Measurements from ENCODE around the gene TRIM69.
"Not testable (repeated sequence)": the region's sequence is repeated elsewhere in the genome, so short reads cannot be mapped to it uniquely, and the experiment has no call there.

TRIM69 gene

DNA sequence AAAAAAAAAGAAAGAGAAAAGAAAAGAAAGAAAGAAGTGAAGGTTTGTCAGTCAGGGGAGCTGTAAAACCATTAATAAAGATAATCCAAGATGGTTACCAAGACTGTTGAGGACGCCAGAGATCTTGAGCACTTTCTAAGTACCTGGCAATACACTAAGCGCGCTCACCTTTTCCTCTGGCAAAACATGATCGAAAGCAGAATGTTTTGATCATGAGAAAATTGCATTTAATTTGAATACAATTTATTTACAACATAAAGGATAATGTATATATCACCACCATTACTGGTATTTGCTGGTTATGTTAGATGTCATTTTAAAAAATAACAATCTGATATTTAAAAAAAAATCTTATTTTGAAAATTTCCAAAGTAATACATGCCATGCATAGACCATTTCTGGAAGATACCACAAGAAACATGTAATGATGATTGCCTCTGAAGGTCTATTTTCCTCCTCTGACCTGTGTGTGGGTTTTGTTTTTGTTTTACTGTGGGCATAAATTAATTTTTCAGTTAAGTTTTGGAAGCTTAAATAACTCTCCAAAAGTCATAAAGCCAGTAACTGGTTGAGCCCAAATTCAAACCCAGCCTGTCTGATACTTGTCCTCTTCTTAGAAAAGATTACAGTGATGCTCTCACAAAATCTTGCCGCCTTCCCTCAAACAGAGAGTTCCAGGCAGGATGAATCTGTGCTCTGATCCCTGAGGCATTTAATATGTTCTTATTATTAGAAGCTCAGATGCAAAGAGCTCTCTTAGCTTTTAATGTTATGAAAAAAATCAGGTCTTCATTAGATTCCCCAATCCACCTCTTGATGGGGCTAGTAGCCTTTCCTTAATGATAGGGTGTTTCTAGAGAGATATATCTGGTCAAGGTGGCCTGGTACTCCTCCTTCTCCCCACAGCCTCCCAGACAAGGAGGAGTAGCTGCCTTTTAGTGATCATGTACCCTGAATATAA, 23.0 kb upstream of the TRIM69 start:
- intact Hi-C loops (cut with DNase I) = loop anchor here (5.0 kb wide), 1 partner anchor 51 kb away; the partner anchor contains the start of gene SPG11

DNA sequence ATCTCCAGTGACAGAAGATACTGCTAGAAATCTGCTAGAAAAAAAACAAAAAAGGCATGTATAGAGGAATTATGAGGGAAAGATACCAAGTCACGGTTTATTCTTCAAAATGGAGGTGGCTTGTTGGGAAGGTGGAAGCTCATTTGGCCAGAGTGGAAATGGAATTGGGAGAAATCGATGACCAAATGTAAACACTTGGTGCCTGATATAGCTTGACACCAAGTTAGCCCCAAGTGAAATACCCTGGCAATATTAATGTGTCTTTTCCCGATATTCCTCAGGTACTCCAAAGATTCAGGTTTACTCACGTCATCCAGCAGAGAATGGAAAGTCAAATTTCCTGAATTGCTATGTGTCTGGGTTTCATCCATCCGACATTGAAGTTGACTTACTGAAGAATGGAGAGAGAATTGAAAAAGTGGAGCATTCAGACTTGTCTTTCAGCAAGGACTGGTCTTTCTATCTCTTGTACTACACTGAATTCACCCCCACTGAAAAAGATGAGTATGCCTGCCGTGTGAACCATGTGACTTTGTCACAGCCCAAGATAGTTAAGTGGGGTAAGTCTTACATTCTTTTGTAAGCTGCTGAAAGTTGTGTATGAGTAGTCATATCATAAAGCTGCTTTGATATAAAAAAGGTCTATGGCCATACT, 21.1 kb upstream of the TRIM69 start:
- intact Hi-C loops (cut with DNase I) = no loop called here
- DNase-seq = peak in 1 of 42 donors; percentile 72

More for the DNA sequence above, 23.0 kb upstream of the TRIM69 start:
- DNase-seq = no peak

DNA sequence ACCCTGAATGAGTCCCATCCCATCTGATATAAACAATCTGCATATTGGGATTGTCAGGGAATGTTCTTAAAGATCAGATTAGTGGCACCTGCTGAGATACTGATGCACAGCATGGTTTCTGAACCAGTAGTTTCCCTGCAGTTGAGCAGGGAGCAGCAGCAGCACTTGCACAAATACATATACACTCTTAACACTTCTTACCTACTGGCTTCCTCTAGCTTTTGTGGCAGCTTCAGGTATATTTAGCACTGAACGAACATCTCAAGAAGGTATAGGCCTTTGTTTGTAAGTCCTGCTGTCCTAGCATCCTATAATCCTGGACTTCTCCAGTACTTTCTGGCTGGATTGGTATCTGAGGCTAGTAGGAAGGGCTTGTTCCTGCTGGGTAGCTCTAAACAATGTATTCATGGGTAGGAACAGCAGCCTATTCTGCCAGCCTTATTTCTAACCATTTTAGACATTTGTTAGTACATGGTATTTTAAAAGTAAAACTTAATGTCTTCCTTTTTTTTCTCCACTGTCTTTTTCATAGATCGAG, 20.5 kb upstream of the TRIM69 start:
- intact Hi-C loops (cut with DNase I) = no loop called here
- no peak for DNase-seq

DNA sequence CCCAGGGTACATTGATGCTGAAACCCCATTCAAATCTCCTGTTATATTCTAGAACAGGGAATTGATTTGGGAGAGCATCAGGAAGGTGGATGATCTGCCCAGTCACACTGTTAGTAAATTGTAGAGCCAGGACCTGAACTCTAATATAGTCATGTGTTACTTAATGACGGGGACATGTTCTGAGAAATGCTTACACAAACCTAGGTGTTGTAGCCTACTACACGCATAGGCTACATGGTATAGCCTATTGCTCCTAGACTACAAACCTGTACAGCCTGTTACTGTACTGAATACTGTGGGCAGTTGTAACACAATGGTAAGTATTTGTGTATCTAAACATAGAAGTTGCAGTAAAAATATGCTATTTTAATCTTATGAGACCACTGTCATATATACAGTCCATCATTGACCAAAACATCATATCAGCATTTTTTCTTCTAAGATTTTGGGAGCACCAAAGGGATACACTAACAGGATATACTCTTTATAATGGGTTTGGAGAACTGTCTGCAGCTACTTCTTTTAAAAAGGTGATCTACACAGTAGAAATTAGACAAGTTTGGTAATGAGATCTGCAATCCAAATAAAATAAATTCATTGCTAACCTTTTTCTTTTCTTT, 19.2 kb upstream of the TRIM69 start:
- intact Hi-C loops (cut with DNase I) = no loop called here
- DNase-seq = no peak

DNA sequence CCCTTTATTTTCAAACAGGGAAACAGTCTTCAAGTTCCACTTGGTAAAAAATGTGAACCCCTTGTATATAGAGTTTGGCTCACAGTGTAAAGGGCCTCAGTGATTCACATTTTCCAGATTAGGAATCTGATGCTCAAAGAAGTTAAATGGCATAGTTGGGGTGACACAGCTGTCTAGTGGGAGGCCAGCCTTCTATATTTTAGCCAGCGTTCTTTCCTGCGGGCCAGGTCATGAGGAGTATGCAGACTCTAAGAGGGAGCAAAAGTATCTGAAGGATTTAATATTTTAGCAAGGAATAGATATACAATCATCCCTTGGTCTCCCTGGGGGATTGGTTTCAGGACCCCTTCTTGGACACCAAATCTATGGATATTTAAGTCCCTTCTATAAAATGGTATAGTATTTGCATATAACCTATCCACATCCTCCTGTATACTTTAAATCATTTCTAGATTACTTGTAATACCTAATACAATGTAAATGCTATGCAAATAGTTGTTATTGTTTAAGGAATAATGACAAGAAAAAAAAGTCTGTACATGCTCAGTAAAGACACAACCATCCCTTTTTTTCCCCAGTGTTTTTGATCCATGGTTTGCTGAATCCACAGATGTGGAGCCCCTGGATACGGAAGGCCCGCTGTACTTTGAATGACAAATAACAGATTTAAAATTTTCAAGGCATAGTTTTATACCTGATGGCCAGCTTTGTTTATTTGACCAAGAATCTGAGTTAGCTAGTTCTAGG, 18.0 kb upstream of the TRIM69 start:
- DNase-seq = no peak
- intact Hi-C loops (cut with DNase I) = no loop called here

DNA sequence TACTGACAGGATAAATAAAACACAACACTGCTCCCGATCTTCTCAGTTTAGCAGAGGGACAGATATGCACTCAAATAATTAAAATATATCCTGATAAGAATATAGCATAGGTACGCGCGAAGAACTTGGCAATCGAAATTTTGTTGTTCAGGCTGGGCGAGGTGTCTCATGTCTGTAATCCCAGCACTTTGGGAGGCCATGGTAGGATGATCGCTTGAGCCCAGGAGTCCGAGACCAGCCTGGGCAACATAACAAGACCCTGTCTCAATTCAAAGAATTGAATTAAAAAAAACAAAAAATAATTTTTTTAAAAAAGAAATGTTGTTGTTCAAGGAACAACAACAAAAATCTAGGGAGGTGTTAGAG, 17.4 kb upstream of the TRIM69 start:
- DNase-seq = no peak
- intact Hi-C loops (cut with DNase I) = no loop called here

DNA sequence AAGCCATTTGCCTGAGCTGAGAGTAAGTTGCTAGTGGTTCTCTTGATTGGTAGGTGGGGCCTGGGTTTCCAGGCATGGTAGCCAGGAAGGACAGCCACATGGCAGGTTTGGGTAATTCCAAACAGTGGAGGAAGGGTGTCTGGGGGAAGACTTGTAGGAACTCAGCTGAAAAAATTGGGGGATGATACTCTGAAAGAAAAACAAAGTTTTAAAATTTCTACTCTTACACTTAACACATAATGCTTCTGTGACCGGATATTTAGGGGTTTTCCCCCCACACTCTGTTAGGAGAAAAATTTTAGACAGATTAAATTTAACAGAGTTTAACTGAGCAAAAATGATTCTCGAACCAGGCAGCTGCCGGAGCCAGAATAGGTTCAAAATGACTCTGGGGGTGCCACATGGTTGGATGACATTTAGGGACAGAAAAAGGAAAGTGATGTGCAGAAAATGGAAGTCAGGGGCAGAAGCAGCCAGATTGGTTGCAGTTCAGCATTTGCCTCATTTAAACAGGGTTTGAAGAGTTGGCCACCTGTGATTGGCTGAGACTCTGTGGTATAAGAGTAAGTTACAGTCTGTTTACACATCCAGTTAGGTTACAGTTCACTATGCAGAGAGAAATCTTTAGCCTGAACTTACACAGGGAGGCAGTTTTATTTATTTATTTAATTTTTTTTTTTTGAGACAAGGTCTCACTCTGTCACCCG, 16.9 kb upstream of the TRIM69 start:
- no peak for DNase-seq
- intact Hi-C loops (cut with DNase I) = no loop called here

DNA sequence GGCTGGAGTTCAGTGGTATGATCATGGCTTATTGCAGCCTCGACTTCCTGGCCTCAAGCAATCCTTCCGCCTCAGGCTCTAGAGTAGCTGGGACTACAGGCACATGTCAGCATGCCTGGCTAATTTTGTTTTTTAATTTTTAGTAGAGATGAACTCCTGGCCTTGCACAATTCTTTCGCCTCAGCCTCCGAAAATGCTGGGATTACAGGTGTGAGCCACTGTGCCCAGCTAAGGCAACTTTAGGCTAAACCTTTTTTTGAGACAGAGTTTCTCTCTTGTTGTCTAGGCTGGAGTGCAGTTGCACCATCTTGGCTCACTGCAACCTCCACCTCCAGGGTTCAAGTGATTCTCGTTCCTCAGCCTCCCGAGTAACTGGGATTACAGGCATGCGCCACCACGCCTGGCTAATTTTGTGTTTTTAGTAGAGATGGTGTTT, 16.3 kb upstream of the TRIM69 start:
- intact Hi-C loops (cut with DNase I); DNase-seq: not testable (repeated sequence)

DNA sequence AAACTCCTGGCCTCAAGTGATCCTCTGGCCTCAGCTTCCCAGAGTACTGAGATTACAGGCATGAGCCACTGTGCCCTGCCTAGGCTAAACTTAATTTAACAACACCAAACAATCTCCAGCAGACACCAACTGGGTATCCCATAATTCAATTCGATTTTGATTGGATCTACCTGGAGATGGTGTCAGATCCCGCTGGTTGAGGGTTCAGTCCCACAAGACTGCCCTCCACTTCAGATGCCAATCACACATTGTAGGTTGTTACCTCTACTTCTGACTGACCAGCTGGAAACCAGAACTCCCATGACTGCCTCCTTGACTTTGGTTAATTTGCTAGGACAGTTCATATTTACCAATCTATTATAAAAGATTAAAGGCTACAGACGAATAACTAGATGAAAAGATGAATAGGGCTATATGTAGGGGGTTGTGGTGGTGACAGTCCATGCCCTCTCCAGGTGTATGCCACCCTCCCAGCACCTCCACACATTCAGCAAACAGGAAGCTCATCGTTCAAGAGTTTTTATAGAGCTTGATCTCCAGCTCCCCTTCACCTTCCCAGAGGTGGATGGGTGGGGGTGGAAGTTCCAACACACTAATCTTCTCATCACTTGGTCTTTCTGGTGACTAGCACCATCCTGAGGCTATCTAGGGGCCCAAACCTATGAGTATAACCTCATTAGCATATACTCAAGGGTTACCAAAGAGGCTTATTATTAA, 15.7 kb upstream of the TRIM69 start:
- no peak for DNase-seq
- intact Hi-C loops (cut with DNase I) = no loop called here

DNA sequence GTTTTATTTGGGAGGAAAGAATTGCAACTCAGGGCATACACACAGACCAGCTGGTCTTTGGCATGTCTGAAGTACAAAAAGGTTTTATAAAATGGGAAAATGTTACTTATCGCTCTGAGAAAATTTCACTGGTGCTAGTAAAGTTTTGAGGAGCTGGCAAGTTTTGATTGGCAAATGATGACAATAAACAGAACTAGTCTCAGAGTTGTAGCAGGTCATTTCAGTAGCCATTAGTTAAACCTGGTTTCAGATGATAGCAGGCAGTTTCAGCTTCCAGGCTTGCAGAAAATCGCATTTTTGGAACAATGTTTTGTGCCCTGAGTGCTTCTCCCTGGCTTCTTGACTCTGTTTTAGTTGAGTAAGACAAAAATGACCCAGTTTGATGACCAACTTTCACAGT, 14.3 kb upstream of the TRIM69 start:
- intact Hi-C loops (cut with DNase I) = no loop called here
- DNase-seq = no peak

DNA sequence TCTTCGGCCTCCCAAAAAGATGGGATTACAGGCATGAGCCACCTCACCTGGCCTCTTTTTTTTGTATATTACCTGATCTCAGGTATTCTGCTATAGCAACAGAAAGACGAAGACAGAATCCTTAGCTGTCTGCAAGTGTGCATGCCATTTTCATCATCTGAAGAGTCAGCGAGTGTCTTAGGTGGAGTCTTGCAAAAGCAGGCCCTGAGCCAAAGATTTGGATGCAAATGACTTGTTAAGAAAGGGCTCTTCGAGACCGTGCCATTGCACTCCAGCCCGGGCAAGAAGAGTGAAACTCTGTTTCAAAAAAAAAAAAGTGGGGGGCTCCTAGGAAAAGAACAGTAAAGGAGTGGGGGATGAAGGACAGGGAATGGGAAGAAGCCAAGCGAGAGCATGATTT, 10.2 kb upstream of the TRIM69 start:
- intact Hi-C loops (cut with DNase I) = no loop called here
- DNase-seq = no peak

DNA sequence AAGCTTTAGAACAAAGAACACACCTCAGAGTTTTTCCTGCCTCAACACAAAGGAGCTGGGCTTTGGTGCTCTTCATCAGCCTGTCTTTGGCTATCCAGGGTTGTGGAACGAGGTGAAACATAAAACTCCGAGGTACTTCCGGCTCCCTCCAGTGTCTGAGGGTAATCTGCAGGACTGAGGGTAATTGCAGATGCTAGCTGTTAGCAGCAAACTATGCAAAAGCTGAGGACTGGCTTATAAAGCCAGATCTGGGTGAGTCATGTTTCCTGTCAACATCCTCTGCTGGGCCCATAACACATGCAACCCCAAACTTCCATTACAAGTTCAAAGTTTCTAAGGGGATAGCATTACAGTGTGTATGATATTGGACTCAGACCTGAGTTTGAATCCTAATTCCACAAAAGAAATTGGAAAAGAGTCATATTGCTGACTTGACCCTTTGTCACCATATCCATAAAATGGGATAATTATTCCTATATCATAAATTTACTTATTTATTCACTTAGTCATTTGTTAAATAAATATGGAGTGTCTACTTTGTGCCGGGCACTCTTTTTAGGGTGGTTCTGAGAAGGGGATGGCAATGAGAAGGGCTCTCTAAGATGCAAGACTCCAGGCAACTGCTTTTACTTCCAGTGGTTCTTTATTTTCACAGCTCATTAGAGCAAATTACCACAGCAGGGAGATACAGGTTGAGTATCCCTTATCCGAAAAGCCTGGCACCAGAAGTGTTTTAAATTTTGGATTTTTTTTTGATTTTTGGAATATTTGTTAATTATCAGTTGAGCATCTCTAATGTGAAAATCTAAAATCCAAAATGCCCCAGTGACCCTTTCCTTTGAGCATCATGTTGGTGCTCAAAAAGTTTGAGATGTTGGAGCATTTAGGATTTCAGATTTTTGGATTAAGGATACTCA, 9.5 kb upstream of the TRIM69 start:
- DNase-seq = peak in 4 of 42 donors; percentile 11 to 56 (median 36)
- intact Hi-C loops (cut with DNase I) = no loop called here

DNA sequence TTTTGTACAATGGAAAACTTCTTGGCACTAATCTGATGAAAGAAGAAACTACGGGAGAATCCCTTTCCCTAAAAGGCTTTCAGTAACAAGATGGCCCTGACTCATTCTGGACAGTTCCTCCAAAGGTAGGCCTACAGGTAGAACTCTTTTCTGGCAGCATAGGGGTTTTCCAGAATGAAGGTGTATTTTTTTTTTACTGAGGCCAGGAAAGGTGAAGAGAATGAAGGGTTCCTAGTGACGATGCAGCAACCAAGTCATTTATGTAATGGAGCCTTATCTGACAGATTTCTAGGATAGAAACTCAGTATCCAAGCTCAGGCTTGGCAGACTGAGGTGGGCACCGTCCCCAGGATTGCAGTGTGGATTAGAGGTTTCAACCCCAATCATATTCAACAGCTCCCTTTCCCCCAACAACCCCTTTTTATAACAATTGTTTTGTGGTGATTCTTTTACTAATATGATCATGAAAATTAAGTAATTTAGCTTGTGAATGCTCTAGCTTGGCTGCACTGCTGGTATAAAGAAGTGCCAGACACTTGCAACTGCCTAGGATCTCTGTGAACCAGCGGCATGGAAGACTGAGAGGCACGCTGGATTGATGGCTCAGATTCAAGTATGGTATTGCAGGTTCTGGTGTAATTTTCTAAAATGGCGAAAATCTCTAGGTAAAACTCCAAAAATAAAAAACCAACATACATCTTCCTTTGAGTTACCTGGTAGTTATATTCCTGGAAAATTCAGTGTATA, 8.7 kb upstream of the TRIM69 start:
- DNase-seq = no peak
- intact Hi-C loops (cut with DNase I) = loop anchor here (2.0 kb wide), 1 partner anchor 17 kb away; the partner anchor contains the start of genes B2M and PATL2

DNA sequence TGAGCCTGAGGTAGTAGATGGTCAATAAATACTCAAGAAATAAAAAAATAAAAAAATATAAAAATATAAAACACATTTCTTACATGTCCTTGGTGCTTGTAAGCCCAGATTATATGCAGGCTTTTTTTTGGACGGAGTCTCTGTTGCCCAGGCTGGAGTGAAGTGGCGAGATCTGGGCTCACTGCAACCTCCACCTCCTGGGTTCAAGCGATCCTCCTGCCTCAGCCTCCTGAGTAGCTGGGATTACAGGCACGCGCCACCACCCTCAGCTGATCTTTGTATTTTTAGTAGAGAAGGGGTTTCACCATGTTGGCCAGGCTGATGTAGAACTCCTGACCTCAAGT, 8.1 kb upstream of the TRIM69 start:
- DNase-seq = not testable (repeated sequence)
- intact Hi-C loops (cut with DNase I) = loop anchor here (2.0 kb wide), 1 partner anchor 17 kb away; the partner anchor contains the start of genes B2M and PATL2

DNA sequence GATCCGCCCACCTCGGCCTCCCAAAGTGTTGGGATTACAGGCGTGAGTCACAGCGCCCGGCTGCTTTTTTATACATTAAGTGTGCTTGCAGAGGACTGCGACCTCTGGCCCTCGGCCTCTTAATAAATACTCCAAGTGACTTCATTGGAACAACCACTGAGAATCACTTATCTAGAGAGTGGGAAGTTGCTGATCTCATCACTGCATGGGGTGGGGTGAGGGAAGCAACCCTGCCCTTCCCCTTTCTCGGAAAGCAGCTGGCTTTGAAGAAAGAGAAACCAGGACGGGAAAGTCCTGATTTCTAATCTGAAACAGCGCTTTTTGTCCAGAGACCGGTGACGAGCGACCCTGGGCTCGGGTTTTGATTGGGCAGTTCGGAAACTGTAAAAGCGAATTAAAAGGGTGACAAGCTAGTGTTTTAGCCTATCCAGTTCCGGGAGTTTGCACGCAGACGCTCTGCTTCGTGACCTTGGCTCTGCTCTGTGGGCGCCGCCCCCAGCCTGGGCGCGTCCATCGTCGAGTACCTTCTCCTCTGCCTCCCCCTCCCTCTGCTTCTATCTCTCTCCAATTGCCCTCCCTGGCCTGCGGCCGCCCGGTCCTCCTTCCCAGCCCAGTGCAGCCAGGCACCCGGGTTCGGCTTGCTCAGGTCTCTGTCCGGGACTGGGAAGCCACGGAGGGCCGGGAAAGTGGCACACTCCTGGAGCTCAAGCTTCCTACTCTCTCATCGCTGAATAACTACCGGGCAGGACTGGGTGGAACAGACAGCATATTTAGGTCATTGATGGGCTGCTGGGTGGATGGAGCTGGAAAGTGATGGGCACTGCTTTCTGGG, 7.5 kb upstream of the TRIM69 start:
- intact Hi-C loops (cut with DNase I) = loop anchor here (2.0 kb wide), 1 partner anchor 18 kb away; the partner anchor contains the start of genes B2M and PATL2
- peak; percentile 89 to 98 (median 96) for DNase-seq
